Astrocyte of the spinal cord (primary cell): Measurements from ENCODE around the gene AKT3.

Experiments used
- DNase-seq: peaks from one replicate; pipeline ENCODE4 v3.0.0; 2011; ENCODE audit warnings: low read depth, low spot score
- H3K4me3 ChIP-seq: 2 replicates; pipeline ENCODE4 v1.5.1; 2011; ENCODE audit warnings: low read depth, mild to moderate bottlenecking, low read length, moderate library complexity
- CTCF ChIP-seq: IDR thresholded peaks from 2 replicates; pipeline ENCODE4 v1.5.1; 2012; ENCODE audit warnings: low read depth, mild to moderate bottlenecking, low read length, inconsistent platforms
- in situ Hi-C: cut with HindIII; loops from 2 replicates; pipeline ENCODE4 v1.10.0; 2017; ENCODE audit warnings: low sequenced_read_pairs

Gene AKT3

DNA sequence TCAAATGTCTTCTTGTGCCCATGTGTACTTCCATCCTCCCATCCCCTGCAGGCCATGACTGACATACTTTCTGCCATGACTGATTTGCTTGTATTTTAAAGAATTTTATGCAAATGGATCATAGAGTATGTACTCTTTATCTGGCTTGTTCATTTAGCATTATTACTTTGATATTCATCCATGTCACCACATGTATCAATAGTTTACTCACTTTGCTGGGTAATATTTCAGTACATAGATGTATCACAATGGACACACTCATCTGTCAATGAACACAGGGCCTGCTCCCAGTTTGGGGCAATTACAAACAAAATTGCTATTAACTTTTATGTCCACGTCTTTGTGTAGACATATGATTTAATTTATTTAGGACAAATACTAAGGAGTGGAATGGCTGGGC, 335.1 kb downstream of the AKT3 start:
- in situ Hi-C loops = no loop called here
- no peak overlapping the region for H3K4me3 ChIP-seq

DNA sequence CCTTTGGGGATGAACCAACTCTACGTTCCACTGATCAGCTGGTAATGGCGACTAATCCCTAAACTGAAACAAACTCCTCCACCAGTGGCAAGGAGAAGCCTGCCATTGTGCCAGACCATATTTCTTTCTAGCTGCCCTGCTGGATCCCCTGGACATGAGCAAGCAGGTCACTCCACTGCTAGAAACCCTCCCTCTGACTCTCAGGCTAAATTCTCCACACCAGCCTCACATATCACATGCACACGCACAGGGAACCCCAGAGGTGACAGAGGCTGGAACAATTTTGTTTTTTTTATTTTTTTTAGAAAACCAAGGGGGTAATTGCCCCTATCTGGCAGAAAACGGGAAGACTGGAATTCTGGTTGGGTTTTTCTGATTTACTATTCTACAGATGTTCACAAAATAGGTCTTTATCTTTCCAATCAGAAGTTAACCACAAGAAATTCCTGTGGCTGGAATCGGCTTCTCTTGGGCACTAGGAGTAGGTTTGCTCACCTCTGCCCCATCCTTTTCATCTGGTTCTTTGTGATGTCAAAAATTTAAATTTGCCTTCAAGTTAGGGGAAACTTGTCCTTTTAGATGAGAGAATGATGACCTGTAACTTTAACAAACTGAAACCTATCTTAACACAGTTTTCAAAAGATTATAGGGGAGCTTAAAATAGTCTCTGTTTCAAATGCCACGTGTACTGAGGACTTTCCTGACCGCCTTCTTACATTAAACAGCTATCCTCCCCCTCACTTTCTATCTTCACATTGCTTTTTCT, 336.1 kb downstream of the AKT3 start:
- in situ Hi-C loops = no loop called here
- TF ChIP-seq CTCF = no peak
- no peak overlapping the region for H3K4me3 ChIP-seq
- peak; percentile 83 for DNase-seq

More for the DNA sequence above, 335.1 kb downstream of the AKT3 start:
- DNase-seq = no peak
- no peak for TF ChIP-seq CTCF

DNA sequence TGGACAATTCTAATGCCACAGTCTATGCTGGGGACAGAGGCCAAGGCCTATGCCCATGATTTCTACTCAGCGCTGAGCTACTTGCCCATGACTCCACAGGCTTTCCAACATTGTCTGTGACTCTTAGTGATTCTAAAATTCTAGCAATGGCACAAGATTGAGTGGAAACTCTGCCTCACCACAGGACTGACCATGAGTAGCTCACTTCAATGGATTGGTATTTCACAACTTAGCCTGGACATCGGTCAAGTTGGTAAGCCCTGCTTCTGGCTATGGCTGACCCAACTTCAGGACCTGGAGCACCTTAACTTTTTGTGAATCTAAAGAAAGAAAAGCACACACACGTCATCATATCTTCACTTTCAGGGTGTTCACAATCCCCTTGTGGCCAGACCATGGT, 339.1 kb downstream of the AKT3 start:
- in situ Hi-C loops = no loop called here
- DNase-seq = no peak
- H3K4me3 ChIP-seq = no peak overlapping the region
- TF ChIP-seq CTCF = no peak

DNA sequence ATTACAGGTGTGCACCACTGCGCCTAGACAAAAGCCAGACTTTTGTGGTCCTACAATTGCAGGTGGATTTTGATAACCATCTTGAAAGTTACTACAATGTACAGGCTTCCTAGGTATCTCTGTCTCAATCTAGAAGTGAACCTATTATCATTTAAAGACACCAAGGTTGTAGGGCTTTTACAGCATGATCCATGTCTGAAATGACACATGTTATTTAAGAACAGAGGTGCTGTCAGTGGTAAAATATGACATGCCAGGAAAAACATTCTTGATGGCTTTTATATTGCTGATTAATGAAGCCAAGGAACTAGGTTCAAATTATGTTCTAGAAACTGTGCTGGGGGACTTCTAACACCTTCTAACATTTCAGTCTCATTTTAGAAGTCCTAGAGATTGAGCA, 341.1 kb downstream of the AKT3 start:
- in situ Hi-C loops = no loop called here
- DNase-seq = no peak
- no peak for TF ChIP-seq CTCF
- no peak overlapping the region for H3K4me3 ChIP-seq

DNA sequence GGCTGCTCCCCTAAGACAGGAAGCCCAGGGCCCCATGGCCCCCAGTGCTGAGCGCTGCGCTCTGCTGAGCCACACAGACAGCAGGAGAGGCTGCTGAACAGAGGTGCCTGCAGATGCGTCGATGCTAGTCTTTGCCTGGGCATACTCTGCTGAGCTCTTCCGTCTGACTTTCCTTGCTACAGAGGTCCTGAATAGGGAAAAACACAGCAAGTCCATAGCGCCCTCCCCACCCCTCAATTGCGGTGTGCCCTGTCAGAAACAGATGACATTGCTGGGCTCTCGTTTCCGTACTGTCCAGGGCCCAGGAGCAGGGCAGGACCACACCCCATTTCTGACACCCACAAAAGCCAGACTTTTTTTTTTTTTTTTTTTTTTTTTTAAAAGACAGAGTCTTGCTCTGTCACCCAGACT, 341.7 kb downstream of the AKT3 start:
- in situ Hi-C loops = no loop called here
- H3K4me3 ChIP-seq = no peak overlapping the region
- DNase-seq = no peak
- no peak for TF ChIP-seq CTCF

- TF ChIP-seq CTCF = no peak
- in situ Hi-C loops = no loop called here
- no peak overlapping the region for H3K4me3 ChIP-seq
- no peak for DNase-seq
These were observed 342.3 kb downstream of the AKT3 start for GRCh38 chr1:243507672-243508302.
